Measurements from ENCODE around the gene ZNF286A. TPM values are rescaled to one million over a fixed set of nuclear protein-coding genes. Genes with fewer than 3 reads are reported as not detected.
"Not testable (repeated sequence)": the region's sequence is repeated elsewhere in the genome, so short reads cannot be mapped to it uniquely, and the experiment has no call there.

The ZNF286A gene
- total and polyA plus RNA-seq, 10 of the 15 experiments (the other 5 are each of a cell fraction or from before 2014, with no cell fraction given) = 8.1 to 31.2 (median 18.2) TPM

- in situ Hi-C loops (cut with MboI) = no loop called here
- no peak for FAIRE-seq
Observed at GRCh38 chr17:15738066-15738465, 38.5 kb downstream of the ZNF286A start.

DNA sequence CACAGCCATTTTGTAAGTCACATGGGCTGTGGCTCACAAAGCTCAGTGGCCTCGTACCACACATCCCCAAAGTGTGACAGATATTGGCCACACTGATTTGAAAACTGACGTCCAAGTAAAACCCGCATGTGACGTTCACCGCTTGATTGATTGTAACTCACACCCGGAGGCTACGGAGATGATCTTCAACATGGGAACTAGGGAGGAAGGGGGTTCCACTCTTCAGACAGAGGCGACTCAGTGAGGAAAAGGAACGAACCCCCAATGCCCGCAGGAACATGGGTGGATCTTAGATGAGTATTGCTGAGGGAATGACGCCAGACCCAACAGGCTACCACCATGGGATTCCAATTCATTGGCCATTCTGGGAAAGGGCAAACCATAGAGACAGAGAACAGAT, 39.7 kb downstream of the ZNF286A start:
- 48% methylated on average over 11 of the region's 11 CpGs for WGBS (ENCODE audit: insufficient coverage, insufficient replicate concordance, low lambda C conversion rate, missing lambda C conversion rate)
- H4K20me1 ChIP-seq (ENCODE audit: control insufficient read depth, insufficient read depth); CTCF ChIA-PET; H3K27me3 ChIP-seq (replicated peaks in 1 of 2; ENCODE audit: control insufficient read depth in 2 of 2, insufficient read depth in 2 of 2, low read length in 1 of 2); H2AFZ ChIP-seq (ENCODE audit: control insufficient read depth, low read depth, low read length); H3K4me2 ChIP-seq (ENCODE audit: control insufficient read depth, insufficient read depth); H3K9me3 ChIP-seq (replicated peaks; ENCODE audit: control insufficient read depth, insufficient read depth, low read length); RAD21 ChIA-PET (ENCODE audit: unreplicated experiment); in situ Hi-C loops (cut with MboI); H3K27ac ChIP-seq (ENCODE audit: control insufficient read depth, insufficient read depth); ATAC-seq; H3K36me3 ChIP-seq (ENCODE audit: control insufficient read depth in 2 of 2, insufficient read depth in 2 of 2, low read length in 1 of 2); DNase-seq (ENCODE audit: low read depth, low spot score); H3K79me2 ChIP-seq (ENCODE audit: control insufficient read depth, insufficient read depth, low read length); POLR2A ChIA-PET; H3K4me3 ChIP-seq; BruUV-seq (replicated peaks); H3K9ac ChIP-seq (ENCODE audit: control insufficient read depth, insufficient read depth, low read length); FAIRE-seq; intact Hi-C loops (cut with micrococcal nuclease; ENCODE audit: unreplicated experiment); SMC1A ChIA-PET (ENCODE audit: uncharacterized antibody, unreplicated experiment); H3K4me1 ChIP-seq (ENCODE audit: control insufficient read depth, insufficient read depth, low read length): not testable (repeated sequence)

More at GRCh38 chr17:15738066-15738465, 38.5 kb downstream of the ZNF286A start:
- Histone ChIP-seq H3K9me3 (replicated peaks; ENCODE audit: control insufficient read depth, insufficient read depth, low read length) (no peaks in the 10 kb centered on the region), H2AFZ (ENCODE audit: control insufficient read depth, low read depth, low read length) (no peak overlapping the region), H3K4me1 (ENCODE audit: control insufficient read depth, insufficient read depth, low read length) (no peaks in the 10 kb centered on the region), H3K4me3 (no peak overlapping the region), H4K20me1 (ENCODE audit: control insufficient read depth, insufficient read depth) (no peaks in the 10 kb centered on the region), H3K36me3 (ENCODE audit: control insufficient read depth in 2 of 2, insufficient read depth in 2 of 2, low read length in 1 of 2) (no peaks in the 10 kb centered on the region), H3K27me3 (replicated peaks in 1 of 2; ENCODE audit: control insufficient read depth in 2 of 2, insufficient read depth in 2 of 2, low read length in 1 of 2) (no peaks in the 10 kb centered on the region), H3K79me2 (ENCODE audit: control insufficient read depth, insufficient read depth, low read length) (no peaks in the 10 kb centered on the region), H3K9ac (ENCODE audit: control insufficient read depth, insufficient read depth, low read length) (no peak overlapping the region), H3K27ac (ENCODE audit: control insufficient read depth, insufficient read depth) (no peak overlapping the region), H3K4me2 (ENCODE audit: control insufficient read depth, insufficient read depth) (no peak overlapping the region)
- no TSS peak for BruUV-seq (replicated peaks)
- ATAC-seq (no peak), DNase-seq (ENCODE audit: low read depth, low spot score) (no peak)
- CTCF ChIA-PET = no interaction called here
- SMC1A ChIA-PET (ENCODE audit: uncharacterized antibody, unreplicated experiment) = no interaction called here
- 57% methylated on average over 10 of the region's 10 CpGs for WGBS (ENCODE audit: insufficient coverage, insufficient replicate concordance, low lambda C conversion rate, missing lambda C conversion rate)
- intact Hi-C loops (cut with micrococcal nuclease; ENCODE audit: unreplicated experiment) = no loop called here
- TF ChIP-seq STAT3 (IDR thresholded peaks at IDR 0.05; ENCODE audit: low read depth, low read length) (no peak), RB1 (IDR thresholded peaks at IDR 0.05; ENCODE audit: borderline replicate concordance) (no peak)
- POLR2A ChIA-PET = no interaction called here
- RAD21 ChIA-PET (ENCODE audit: unreplicated experiment) = no interaction called here

- H3K27ac ChIP-seq (ENCODE audit: control insufficient read depth, insufficient read depth); in situ Hi-C loops (cut with MboI); POLR2A ChIA-PET; H2AFZ ChIP-seq (ENCODE audit: control insufficient read depth, low read depth, low read length); CTCF ChIA-PET; H3K9me3 ChIP-seq (replicated peaks; ENCODE audit: control insufficient read depth, insufficient read depth, low read length); DNase-seq (ENCODE audit: low read depth, low spot score); H3K9ac ChIP-seq (ENCODE audit: control insufficient read depth, insufficient read depth, low read length); SMC1A ChIA-PET (ENCODE audit: uncharacterized antibody, unreplicated experiment); H3K4me1 ChIP-seq (ENCODE audit: control insufficient read depth, insufficient read depth, low read length); H3K79me2 ChIP-seq (ENCODE audit: control insufficient read depth, insufficient read depth, low read length); ATAC-seq; H3K4me3 ChIP-seq; intact Hi-C loops (cut with micrococcal nuclease; ENCODE audit: unreplicated experiment); H3K4me2 ChIP-seq (ENCODE audit: control insufficient read depth, insufficient read depth); RAD21 ChIA-PET (ENCODE audit: unreplicated experiment); BruUV-seq (replicated peaks); H4K20me1 ChIP-seq (ENCODE audit: control insufficient read depth, insufficient read depth); H3K36me3 ChIP-seq (ENCODE audit: control insufficient read depth in 2 of 2, insufficient read depth in 2 of 2, low read length in 1 of 2); H3K27me3 ChIP-seq (replicated peaks in 1 of 2; ENCODE audit: control insufficient read depth in 2 of 2, insufficient read depth in 2 of 2, low read length in 1 of 2); FAIRE-seq: not testable (repeated sequence)
- WGBS (ENCODE audit: insufficient coverage, insufficient replicate concordance, low lambda C conversion rate, missing lambda C conversion rate) = 27% methylated on average over 8 of the region's 8 CpGs
Observed at GRCh38 chr17:15740041-15740440, 40.5 kb downstream of the ZNF286A start.

Data from GM12878 (cell line).